Left ventricle myocardium superior (tissue), 1 donor: Measurements from ENCODE around the gene ITGB3BP. TPM values are rescaled to one million over a fixed set of nuclear protein-coding genes. Genes with fewer than 3 reads are reported as not detected.
"Not testable (repeated sequence)": the region's sequence is repeated elsewhere in the genome, so short reads cannot be mapped to it uniquely, and the experiment has no call there.

Source experiments
- ATAC-seq: fragments of 200-7000 bp; cut with Tn5 transposase; one replicate; pipeline ENCODE4 v1.9.1; 2020; ENCODE audit warnings: mild to moderate bottlenecking, moderate library complexity
- DNase-seq: peaks from one replicate; pipeline ENCODE4 v3.0.0-alpha.2; 2020
- intact Hi-C: fragments of 100-400 bp; cut with micrococcal nuclease; formaldehyde crosslinking; loops from one replicate; pipeline ENCODE4 v1.11.0; 2022
- total RNA-seq: library from RNA; stranded (reverse); fragmentation: NEBNext Ultra II Directional; extraction: Animal tissue kit (Norgen Biotek cat#: 25700); gene quantifications from one replicate; pipeline ENCODE4 v1.2.1, GENCODE V29; 2021
- donor health status: DM: no; HTN: yes; CAD: no; lungs with severe emphysema.

The ITGB3BP gene
- total RNA-seq, 1 donor from 2014 or later, result 12.0 TPM

GRCh38 chr1:63442141-63442475 lies 80.9 kb downstream of the ITGB3BP start:
- DNase-seq (no peak), ATAC-seq (no peak)
- intact Hi-C loops, result no loop called here

GRCh38 chr1:63435161-63435560 lies 87.9 kb downstream of the ITGB3BP start:
- DNase-seq, result no peak
- ATAC-seq, result no peak
- intact Hi-C loops, result no loop called here

- intact Hi-C loops, result no loop called here
- DNase-seq (no peak), ATAC-seq (no peak)
These were observed 93.7 kb downstream of the ITGB3BP start for GRCh38 chr1:63429281-63429680.

GRCh38 chr1:63428815-63429214 lies 94.2 kb downstream of the ITGB3BP start:
- intact Hi-C loops, result no loop called here
- ATAC-seq (no peak), DNase-seq (no peak)

- intact Hi-C loops, result no loop called here
- no peak for ATAC-seq
These were observed 99.4 kb downstream of the ITGB3BP start for GRCh38 chr1:63423649-63424048.

GRCh38 chr1:63420746-63421145 lies 102.3 kb downstream of the ITGB3BP start:
- intact Hi-C loops, DNase-seq, ATAC-seq: not testable (repeated sequence)

More at GRCh38 chr1:63423649-63424048, 99.4 kb downstream of the ITGB3BP start:
- no peak for DNase-seq

GRCh38 chr1:63418101-63418500 lies 104.9 kb downstream of the ITGB3BP start:
- intact Hi-C loops, result no loop called here
- ATAC-seq, result no peak

GRCh38 chr1:63414691-63415365 lies 108.2 kb downstream of the ITGB3BP start:
- intact Hi-C loops, result no loop called here
- DNase-seq (no peak), ATAC-seq (no peak)

More at GRCh38 chr1:63418101-63418500, 104.9 kb downstream of the ITGB3BP start:
- no peak for DNase-seq

GRCh38 chr1:63413394-63413793 lies 109.6 kb downstream of the ITGB3BP start:
- ATAC-seq (no peak), DNase-seq (no peak)
- intact Hi-C loops, result no loop called here

GRCh38 chr1:63411066-63411465 lies 112.0 kb downstream of the ITGB3BP start:
- no peak for ATAC-seq
- DNase-seq, result no peak
- intact Hi-C loops, result no loop called here

GRCh38 chr1:63408331-63408730 lies 114.7 kb downstream of the ITGB3BP start:
- ATAC-seq (no peak), DNase-seq (no peak)
- intact Hi-C loops, result no loop called here

- DNase-seq, result no peak
- intact Hi-C loops, result no loop called here
- no peak for ATAC-seq
These were observed 116.0 kb downstream of the ITGB3BP start for GRCh38 chr1:63407002-63407401.

GRCh38 chr1:63405987-63406386 lies 117.0 kb downstream of the ITGB3BP start:
- intact Hi-C loops, result no loop called here
- ATAC-seq (no peak), DNase-seq (no peak)

GRCh38 chr1:63405021-63405420 lies 118.0 kb downstream of the ITGB3BP start:
- DNase-seq, result no peak
- intact Hi-C loops, result no loop called here
- no peak for ATAC-seq

GRCh38 chr1:63403386-63403785 lies 119.6 kb downstream of the ITGB3BP start:
- intact Hi-C loops, result no loop called here
- no peak for ATAC-seq
- DNase-seq, result no peak

- DNase-seq, result no peak
- intact Hi-C loops, result no loop called here
- no peak for ATAC-seq
These were observed 121.1 kb downstream of the ITGB3BP start for GRCh38 chr1:63401945-63402344.

Other genes starting within 250 kb of the ITGB3BP start
- 0.32 TPM for gene FOXD3, start 200.7 kb downstream of the ITGB3BP start, total RNA-seq
- 4.0 TPM for gene ALG6, start 155.6 kb downstream of the ITGB3BP start, total RNA-seq
- 8.0 TPM for gene EFCAB7, start 300 bp upstream of the ITGB3BP start, total RNA-seq
- 329 TPM for gene PGM1, start 70.2 kb upstream of the ITGB3BP start, total RNA-seq